Spleen (tissue), 11 donors: Measurements from ENCODE around the gene ABHD1. TPM values are rescaled to one million over a fixed set of nuclear protein-coding genes. Genes with fewer than 3 reads are reported as not detected.

Experiments used
- DNase-seq: peaks from one replicate; pipeline ENCODE4 v3.0.0-alpha.2; 2020
- H3K27ac ChIP-seq, 8 donors: fragments of 200-600 bp; sonication (generic) in 7 of 8; 1 replicate in 4 of 8; 2 replicates in 4 of 8; pipeline versions ENCODE4 v1.5.0 to v1.8.0; 2016 to 2021; ENCODE audit warnings: inconsistent platforms in 4 of 8, mild to moderate bottlenecking in 4 of 8, moderate library complexity in 1 of 8
- H3K27me3 ChIP-seq, 7 donors: fragments of 200-600 bp; sonication (generic) in 6 of 7; replicated peaks in 1 of 7; 1 replicate in 4 of 7; 2 replicates in 3 of 7; pipeline versions ENCODE4 v1.5.0 to v1.8.0; 2016 to 2021; ENCODE audit warnings: inconsistent platforms in 3 of 7, mild to moderate bottlenecking in 1 of 7
- H3K36me3 ChIP-seq, 6 donors: fragments of 200-600 bp; sonication (generic) in 5 of 6; 1 replicate in 4 of 6; 2 replicates in 2 of 6; pipeline versions ENCODE4 v1.5.0 to v1.8.0; 2016 to 2021; ENCODE audit warnings: inconsistent platforms in 2 of 6
- H3K4me1 ChIP-seq, 6 donors: fragments of 200-600 bp; sonication (generic) in 5 of 6; 1 replicate in 3 of 6; 2 replicates in 3 of 6; pipeline versions ENCODE4 v1.5.0 to v1.8.0; 2016 to 2021; ENCODE audit warnings: inconsistent platforms in 3 of 6
- H3K4me3 ChIP-seq, 8 donors: fragments of 200-600 bp; sonication (generic) in 7 of 8; 1 replicate in 4 of 8; 2 replicates in 4 of 8; pipeline versions ENCODE4 v1.5.0 to v1.8.0; 2016 to 2021; ENCODE audit warnings: inconsistent platforms in 4 of 8, mild to moderate bottlenecking in 4 of 8, moderate library complexity in 2 of 8
- H3K9me3 ChIP-seq, 8 donors: fragments of 200-600 bp; sonication (generic) in 7 of 8; 1 replicate in 4 of 8; 2 replicates in 4 of 8; pipeline versions ENCODE4 v1.5.0 to v1.8.0; 2016 to 2021; ENCODE audit warnings: inconsistent platforms in 4 of 8
- CTCF ChIP-seq, 11 experiments: fragments of 200-600 bp in 7 of 11; fragments of 450-650 bp in 4 of 11; sonication (generic) in 4 of 11; IDR thresholded peaks in 8 of 11; conservative IDR thresholded peaks in 3 of 11; 1 replicate in 7 of 11; 2 replicates in 4 of 11; pipeline versions ENCODE4 v1.4.0 to v1.8.0; 2016 to 2021; ENCODE audit warnings: antibody characterized with exemption in 11 of 11, inconsistent platforms in 4 of 11, mild to moderate bottlenecking in 1 of 11
- POLR2A ChIP-seq, 3 donors: fragments of 450-650 bp; IDR thresholded peaks; one replicate each; pipeline ENCODE4 v1.5.1; 2017; ENCODE audit warnings: antibody characterized with exemption in 3 of 3, mild to moderate bottlenecking in 1 of 3
- POLR2AphosphoS5 ChIP-seq, 3 donors: sonication (generic); formaldehyde crosslinking; IDR thresholded peaks; one replicate each; pipeline ENCODE4 v1.5.1; 2017; ENCODE audit warnings: antibody characterized with exemption in 3 of 3
- WGBS, 5 donors: extraction: QIAGEN DNeasy Blood & Tissue Kit in 3 of 5; methylation state at CpG; one replicate each; pipeline versions ENCODE4 v1.1.5 to v1.1.7; 2013 to 2018; 5-methylcytosine and 5-hydroxymethylcytosine counted together
- intact Hi-C: fragments of 100-400 bp; cut with DNase I; formaldehyde crosslinking; loops from one replicate; pipeline ENCODE4 v1.15.0; 2023; ENCODE audit warnings: low total_unique reads
- polyA plus RNA-seq, 3 donors: library from polyadenylated mRNA; stranded (reverse); fragments of 200-250 nt; gene quantifications; one replicate each; pipeline ENCODE4 v1.2.1, GENCODE V29; 2013
- total RNA-seq, 7 donors: library from RNA; depleted of rRNA in 3 of 7; stranded (reverse); fragments of >200 nt in 3 of 7; fragmentation: NEBNext Ultra II Directional in 4 of 7; extraction: Animal tissue kit (Norgen Biotek cat#: 25700) in 4 of 7; gene quantifications; one replicate each; pipeline versions ENCODE4 v1.1.0 to v1.2.1, GENCODE V29; 2016 to 2021
- donor health status: healthy with polysubstance abuse.
- donor health status: DM: no; HTN: no; CAD: no; lungs with moderate emphysema.
- donor health status: DM: no; HTN: no; CAD: no.
- donor health status: Bipolar disorder and iron deficiency.
- donor health status: healthy.
- donor health status: DM: no; HTN: no; CAD: no.
- donor health status: DM: yes; HTN: yes; CAD: no.

The ABHD1 gene
- total and polyA plus RNA-seq, 10 donors = 0.38 to 1.6 (median 0.66) TPM; not detected in 1

- peaks cover 23 to 69% (median 51%) of the 10 kb centered on the region in 6 donors for H3K4me1 ChIP-seq
- no peaks in the 10 kb centered on the region for H3K9me3 ChIP-seq
Observed at GRCh38 chr2:27085673-27086089, 37.9 kb upstream of the ABHD1 start.

GRCh38 chr2:27086090-27086723, 37.4 kb upstream of the ABHD1 start:
- DNase-seq = peak; percentile 100

More at GRCh38 chr2:27085673-27086089, 37.9 kb upstream of the ABHD1 start:
- DNase-seq = peak; percentile 91
- Histone ChIP-seq H3K27me3 (no peaks in the 10 kb centered on the region), H3K27ac (peak overlapping the region; percentile 75 to 95 (median 90)), H3K4me3 (peak overlapping the region; percentile 47 to 91 (median 63)), H3K36me3 (peaks cover 0 to 23% (median 0%) of the 10 kb centered on the region in 6 donors)
- TF ChIP-seq POLR2AphosphoS5 (IDR thresholded peaks at IDR 0.05) (peak; percentile 65 to 81 (median 77)), CTCF (IDR thresholded peaks at IDR 0.05 in 8 of 11, conservative IDR thresholded peaks at IDR 0.05 in 3 of 11) (peak in 5 of 11 experiments; percentile 7 to 35 (median 14)), POLR2A (IDR thresholded peaks at IDR 0.05) (no peak)
- intact Hi-C loops = no loop called here
- WGBS, 5 donors = 2 to 15% (median 4%) methylated on average over 7 to 38 of the region's 38 CpGs

GRCh38 chr2:27086724-27087593, 36.7 kb upstream of the ABHD1 start, which contains the start of gene KHK:
TSS of gene KHK (plus strand) at chr2:27086772. CDS start at chr2:27087260, 488 bp downstream.
- H3K36me3 ChIP-seq = peaks cover 0 to 23% (median 0%) of the 10 kb centered on the region in 6 donors
- H3K27me3 ChIP-seq = no peaks in the 10 kb centered on the region
- H3K9me3 ChIP-seq = no peaks in the 10 kb centered on the region
- H3K4me3 ChIP-seq = peak within 1 kb of the TSS; percentile 47 to 91 (median 63)
- TF ChIP-seq POLR2AphosphoS5 (IDR thresholded peaks at IDR 0.05) = peak in 2 of 3 donors; percentile 1 to 8
- TF ChIP-seq CTCF (IDR thresholded peaks at IDR 0.05 in 8 of 11, conservative IDR thresholded peaks at IDR 0.05 in 3 of 11) = peak in 6 of 11 experiments; percentile 3 to 57 (median 26)
- TF ChIP-seq POLR2A (IDR thresholded peaks at IDR 0.05) = no peak
- intact Hi-C loops = no loop called here
- peak; percentile 92 for DNase-seq
- peaks cover 16 to 56% (median 39%) of the 10 kb centered on the region in 6 donors for H3K4me1 ChIP-seq
- 10 to 19% (median 14%) methylated on average over 36 to 54 of the region's 54 CpGs for WGBS, 5 donors
- peak within 1 kb of the TSS; percentile 75 to 95 (median 90) for H3K27ac ChIP-seq

More at GRCh38 chr2:27086090-27086723, 37.4 kb upstream of the ABHD1 start:
- peak; percentile 84 to 99 (median 97) for TF ChIP-seq CTCF (IDR thresholded peaks at IDR 0.05 in 8 of 11, conservative IDR thresholded peaks at IDR 0.05 in 3 of 11)
- peak in 2 of 3 donors; percentile 37 to 55 for TF ChIP-seq POLR2A (IDR thresholded peaks at IDR 0.05)
- peak; percentile 84 to 91 (median 91) for TF ChIP-seq POLR2AphosphoS5 (IDR thresholded peaks at IDR 0.05)
- Histone ChIP-seq H3K36me3 (peaks cover 0 to 23% (median 0%) of the 10 kb centered on the region in 6 donors), H3K9me3 (no peaks in the 10 kb centered on the region), H3K27me3 (no peaks in the 10 kb centered on the region), H3K27ac (peak overlapping the region; percentile 75 to 95 (median 90)), H3K4me3 (peak overlapping the region; percentile 47 to 91 (median 63)), H3K4me1 (peaks cover 23 to 64% (median 46%) of the 10 kb centered on the region in 6 donors)
- intact Hi-C loops = no loop called here
- 0 to 1% (median 0%) methylated on average over 5 to 81 of the region's 81 CpGs for WGBS, 5 donors
